Subcutaneous adipose tissue (tissue), 4 donors: Measurements from ENCODE around the gene TNFRSF1B. TPM values are rescaled to one million over a fixed set of nuclear protein-coding genes. Genes with fewer than 3 reads are reported as not detected.

Experiments
- total RNA-seq, 4 donors: library from RNA; depleted of rRNA; stranded (reverse); fragments of >200 nt; gene quantifications; one replicate each; pipeline ENCODE4 v1.1.0, GENCODE V29; 2016
- TF ChIP-seq, protein P1 (sequence below): fragments of 450-650 bp; IDR thresholded peaks from one replicate; pipeline ENCODE4 v1.5.1; 2016; ENCODE audit warnings: low read depth, mild to moderate bottlenecking, control low read depth, antibody characterized with exemption, moderate library complexity

The TNFRSF1B gene
- total RNA-seq, 4 donors from 2014 or later = 37.3 to 77.7 (median 64.5) TPM

DNA sequence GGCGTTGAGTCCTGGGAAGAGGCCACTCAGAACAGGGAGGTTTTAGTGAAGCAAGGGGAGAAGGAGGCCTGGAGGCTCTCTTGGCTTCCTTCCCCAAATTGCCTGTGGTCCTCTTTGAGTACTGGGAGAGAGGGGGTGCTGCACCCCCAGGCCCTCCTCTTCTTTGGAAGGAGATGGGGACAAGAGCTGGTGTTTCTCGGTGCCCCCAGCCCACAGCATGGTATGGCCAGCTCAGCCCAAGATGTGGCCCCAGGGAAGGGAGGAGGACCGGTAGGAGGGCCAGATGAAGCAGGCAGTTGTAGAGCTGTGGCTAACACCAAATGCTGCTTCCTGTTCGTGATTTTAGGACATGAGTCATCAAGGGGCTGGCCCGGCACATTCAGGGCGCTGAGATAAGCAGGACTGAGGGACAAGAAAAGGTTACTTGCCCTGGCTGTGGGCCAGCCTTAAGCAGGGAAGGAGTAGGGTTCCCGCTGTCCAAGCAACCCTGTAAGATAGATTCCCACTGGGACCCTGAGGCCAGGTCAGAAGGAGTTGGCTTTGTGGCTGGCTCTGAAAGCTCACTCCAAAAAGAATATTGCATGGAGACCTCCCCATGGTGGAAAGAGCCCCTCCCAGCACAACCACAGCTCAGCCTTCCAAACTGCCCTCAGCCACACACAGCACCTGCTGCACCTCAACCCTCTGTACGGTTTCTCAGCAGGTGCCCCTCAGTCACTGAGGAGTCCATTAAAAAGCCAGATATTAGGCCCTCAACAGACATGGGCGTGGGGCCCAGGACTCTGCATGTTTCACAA is 4.9 kb upstream of the TNFRSF1B start:
- TF ChIP-seq, protein P1, sequence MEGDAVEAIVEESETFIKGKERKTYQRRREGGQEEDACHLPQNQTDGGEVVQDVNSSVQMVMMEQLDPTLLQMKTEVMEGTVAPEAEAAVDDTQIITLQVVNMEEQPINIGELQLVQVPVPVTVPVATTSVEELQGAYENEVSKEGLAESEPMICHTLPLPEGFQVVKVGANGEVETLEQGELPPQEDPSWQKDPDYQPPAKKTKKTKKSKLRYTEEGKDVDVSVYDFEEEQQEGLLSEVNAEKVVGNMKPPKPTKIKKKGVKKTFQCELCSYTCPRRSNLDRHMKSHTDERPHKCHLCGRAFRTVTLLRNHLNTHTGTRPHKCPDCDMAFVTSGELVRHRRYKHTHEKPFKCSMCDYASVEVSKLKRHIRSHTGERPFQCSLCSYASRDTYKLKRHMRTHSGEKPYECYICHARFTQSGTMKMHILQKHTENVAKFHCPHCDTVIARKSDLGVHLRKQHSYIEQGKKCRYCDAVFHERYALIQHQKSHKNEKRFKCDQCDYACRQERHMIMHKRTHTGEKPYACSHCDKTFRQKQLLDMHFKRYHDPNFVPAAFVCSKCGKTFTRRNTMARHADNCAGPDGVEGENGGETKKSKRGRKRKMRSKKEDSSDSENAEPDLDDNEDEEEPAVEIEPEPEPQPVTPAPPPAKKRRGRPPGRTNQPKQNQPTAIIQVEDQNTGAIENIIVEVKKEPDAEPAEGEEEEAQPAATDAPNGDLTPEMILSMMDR = no peak

DNA sequence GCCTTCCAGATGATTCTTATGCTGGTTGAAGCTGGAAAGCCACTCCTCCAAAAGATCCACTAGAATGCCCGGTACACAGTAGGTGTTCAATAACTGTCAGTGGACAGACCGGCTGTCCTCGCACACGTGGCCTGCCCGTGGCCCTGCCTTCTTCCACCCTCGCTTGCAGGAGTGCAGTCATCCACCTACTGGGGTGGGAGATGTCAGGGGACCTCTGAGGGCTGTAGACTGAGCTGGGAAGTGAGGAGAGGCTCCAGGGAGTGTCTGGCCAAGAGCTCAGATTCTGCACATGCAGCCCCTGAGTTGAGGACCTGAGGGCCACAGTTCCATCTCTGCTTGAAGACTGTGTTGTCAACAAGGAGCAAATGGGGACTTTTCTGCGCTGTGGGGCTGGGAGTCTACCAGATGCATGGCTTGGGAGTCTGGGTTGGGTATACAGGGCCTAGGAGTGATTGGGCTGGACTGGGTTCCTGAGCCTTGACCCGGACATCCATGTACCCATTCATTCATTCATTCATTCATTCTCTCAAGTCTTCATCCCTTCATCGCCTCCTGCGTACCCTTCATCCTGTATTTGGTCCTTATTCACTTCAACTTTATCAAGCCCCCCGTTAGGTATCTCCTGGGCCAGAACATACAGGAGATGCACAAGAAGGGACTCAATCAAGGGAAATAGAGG is 4.2 kb upstream of the TNFRSF1B start:
- TF ChIP-seq, protein P1 = no peak

DNA sequence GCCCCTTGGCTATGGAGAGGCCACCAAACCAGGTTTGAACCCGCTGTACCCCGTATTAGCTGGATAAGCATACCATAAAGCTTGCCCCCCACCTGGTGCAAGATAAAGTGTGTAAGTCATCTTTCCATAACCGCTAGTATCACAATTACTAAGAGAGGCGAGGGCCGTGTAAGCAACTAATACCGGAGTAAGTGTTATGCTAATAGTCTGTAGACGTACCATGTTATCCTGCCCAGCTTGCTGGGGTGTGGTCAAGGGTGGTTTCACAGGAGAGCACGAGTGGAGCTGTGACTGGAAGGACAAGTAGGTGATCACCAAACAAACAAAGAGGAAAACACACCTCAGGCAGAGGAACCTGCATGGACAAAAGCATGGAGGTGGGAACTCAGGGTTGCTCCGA is 3.6 kb upstream of the TNFRSF1B start:
- TF ChIP-seq, protein P1 = no peak

DNA sequence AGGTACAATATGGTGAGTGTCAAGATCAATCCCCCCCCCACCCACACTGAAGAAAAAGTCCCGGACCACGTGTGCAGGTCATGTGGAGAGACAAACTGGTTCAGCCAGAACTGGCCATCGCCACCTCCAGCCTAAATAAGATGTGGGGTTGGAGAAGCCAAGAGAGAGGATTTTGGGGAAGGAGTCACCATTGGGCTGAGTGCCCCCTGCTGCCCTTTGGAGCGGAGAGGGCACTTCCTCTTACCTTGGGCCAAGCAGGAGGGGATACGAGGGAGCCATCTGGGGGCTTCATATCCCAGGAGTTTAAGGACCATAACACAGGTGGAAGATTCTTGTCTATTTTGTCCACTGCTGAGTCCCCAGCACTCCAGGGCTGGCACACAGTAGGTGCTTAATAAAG is 2.6 kb upstream of the TNFRSF1B start:
- TF ChIP-seq, protein P1 = no peak

DNA sequence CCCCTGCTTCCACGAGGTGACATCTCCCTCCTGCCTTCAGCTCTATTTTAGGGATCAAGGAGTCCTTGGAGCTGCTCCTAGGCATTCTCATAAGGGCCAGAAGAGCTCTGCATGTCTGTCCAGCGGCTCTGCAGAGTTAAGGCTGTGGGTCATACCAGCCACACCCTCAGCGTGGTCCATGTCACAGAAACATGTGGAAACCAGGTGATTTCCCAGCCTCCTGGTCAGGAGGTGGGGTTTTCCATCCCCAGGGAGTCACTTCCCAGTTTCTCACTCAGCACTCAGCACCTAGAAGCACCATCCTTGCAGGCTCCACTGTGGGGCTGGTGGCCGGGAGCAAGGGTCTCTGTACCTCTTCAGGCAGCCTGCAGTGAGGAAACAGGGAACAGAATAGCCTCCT is 1.4 kb upstream of the TNFRSF1B start:
- TF ChIP-seq, protein P1 = no peak

DNA sequence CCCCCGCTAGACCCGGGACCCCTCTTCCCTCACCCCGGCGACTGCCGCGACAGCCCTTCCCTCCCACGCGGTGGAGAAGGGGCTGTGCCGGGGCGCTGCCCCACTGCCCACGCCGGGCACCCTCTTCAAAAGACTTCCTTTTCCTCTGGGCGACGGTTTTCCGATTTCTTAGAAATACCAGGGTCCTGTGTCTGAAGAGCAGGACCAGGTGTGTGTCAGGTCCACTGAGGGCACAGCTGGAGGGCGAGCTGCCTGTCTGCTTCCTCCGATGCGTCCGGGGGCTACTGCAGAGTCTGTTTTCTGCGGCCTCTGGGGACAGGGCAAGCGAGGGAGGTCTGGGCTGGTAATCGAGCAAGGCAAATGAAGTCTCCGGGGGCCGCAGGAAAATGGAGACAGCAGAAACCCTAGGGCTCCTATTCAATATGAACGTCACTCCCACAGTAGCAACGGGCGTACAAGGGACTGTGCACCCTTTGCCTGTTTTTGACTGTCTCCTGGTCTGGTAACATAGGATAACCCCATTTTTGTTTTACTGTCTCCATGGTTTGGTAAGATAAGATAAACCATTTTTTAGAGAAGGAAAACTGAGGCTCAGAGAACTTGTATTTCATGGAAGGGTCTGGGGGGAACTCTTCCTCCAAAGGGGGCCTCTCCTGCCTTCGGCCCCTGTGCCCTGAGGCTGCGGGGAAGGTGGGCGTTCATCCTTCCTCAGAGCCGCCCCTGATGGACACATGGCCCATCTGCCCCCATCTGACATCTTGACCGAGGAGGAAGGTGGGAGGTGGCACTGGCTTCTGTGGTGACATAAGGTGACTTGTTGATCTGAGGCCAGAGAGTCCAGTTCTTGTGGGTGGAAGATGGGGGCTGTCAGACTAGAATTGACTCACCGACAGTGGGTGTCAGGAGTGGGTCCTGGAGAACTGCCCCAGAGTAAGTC is 970 bp downstream of the TNFRSF1B start:
- TF ChIP-seq, protein P1 = no peak
